CD14-positive monocyte (primary cell): ENCODE data around the gene STARD3. TPM values are rescaled to one million over a fixed set of nuclear protein-coding genes. Genes with fewer than 3 reads are reported as not detected.
A peak's percentile ranks its signal among the peaks of the same experiment; 100 is the strongest.

Source experiments
- DNase-seq, 3 donors: peaks; one replicate each; pipeline ENCODE4 v3.0.0-alpha.2; 2011 to 2022
- H2AFZ ChIP-seq: 2 replicates; pipeline ENCODE4 v1.6.0; 2012; ENCODE audit warnings: mild to moderate bottlenecking, low read depth, low read length, inconsistent platforms; ENCODE audit not compliant: insufficient read depth, poor library complexity, severe bottlenecking
- H3K27ac ChIP-seq, 2 donors: 1 replicate in 1 of 2; 2 replicates in 1 of 2; pipeline ENCODE4 v1.5.1; 2012 to 2013; ENCODE audit warnings: low read length in 2 of 2, control low read depth in 1 of 2, inconsistent platforms in 1 of 2, low read depth in 1 of 2, mild to moderate bottlenecking in 1 of 2
- H3K27me3 ChIP-seq, 2 donors: one replicate each; pipeline versions ENCODE4 v1.6.0 to v1.6.1; 2011 to 2013; ENCODE audit warnings: low read length in 2 of 2; ENCODE audit not compliant: control insufficient read depth in 2 of 2, insufficient read depth in 2 of 2
- H3K36me3 ChIP-seq, 2 donors: replicated peaks in 1 of 2; 1 replicate in 1 of 2; 2 replicates in 1 of 2; pipeline versions ENCODE4 v1.5.1 to v1.6.1; 2012 to 2013; ENCODE audit warnings: low read length in 2 of 2, control low read depth in 1 of 2, inconsistent platforms in 1 of 2, mild to moderate bottlenecking in 1 of 2; ENCODE audit not compliant: insufficient read depth in 2 of 2, control insufficient read depth in 1 of 2
- H3K4me1 ChIP-seq, 2 donors: 1 replicate in 1 of 2; 2 replicates in 1 of 2; pipeline versions ENCODE4 v1.5.1 to v1.6.1; 2012 to 2013; ENCODE audit warnings: low read length in 2 of 2, control low read depth in 1 of 2, inconsistent platforms in 1 of 2, mild to moderate bottlenecking in 1 of 2, moderate library complexity in 1 of 2; ENCODE audit not compliant: insufficient read depth in 2 of 2, control insufficient read depth in 1 of 2
- H3K4me2 ChIP-seq: replicated peaks from 2 replicates; pipeline ENCODE3; 2012; ENCODE audit warnings: low read length, moderate library complexity, mild to moderate bottlenecking; ENCODE audit not compliant: poor library complexity, severe bottlenecking; ENCODE audit errors: extremely low read depth
- H3K4me3 ChIP-seq, 3 experiments: fragments of 200-600 bp in 1 of 3; sonication (generic) in 1 of 3; replicated peaks in 1 of 3; 1 replicate in 2 of 3; 2 replicates in 1 of 3; pipeline ENCODE4 v1.5.1; 2011 to 2013; ENCODE audit warnings: low read length in 3 of 3, mild to moderate bottlenecking in 3 of 3, control low read depth in 2 of 3, low read depth in 2 of 3, inconsistent platforms in 1 of 3, moderate library complexity in 1 of 3
- H3K79me2 ChIP-seq: 2 replicates; pipeline ENCODE4 v1.6.0; 2012; ENCODE audit warnings: mild to moderate bottlenecking, control low read depth, inconsistent platforms, low read length, moderate library complexity; ENCODE audit not compliant: insufficient read depth
- H3K9ac ChIP-seq: 2 replicates; pipeline ENCODE4 v1.6.0; 2017; ENCODE audit warnings: low read length, mild to moderate bottlenecking; ENCODE audit not compliant: insufficient read depth, poor library complexity, severe bottlenecking
- H3K9me3 ChIP-seq, 2 donors: replicated peaks in 1 of 2; 1 replicate in 1 of 2; 2 replicates in 1 of 2; pipeline versions ENCODE4 v1.5.1 to v1.6.1; 2012 to 2013; ENCODE audit warnings: low read length in 2 of 2, control low read depth in 1 of 2; ENCODE audit not compliant: control insufficient read depth in 1 of 2, insufficient read depth in 1 of 2
- H4K20me1 ChIP-seq: 2 replicates; pipeline ENCODE4 v1.6.0; 2012; ENCODE audit warnings: mild to moderate bottlenecking, low read length, control low read depth, moderate library complexity; ENCODE audit not compliant: insufficient read depth
- H3K27ac Mint-ChIP-seq, 7 donors: one replicate each; pipeline ENCODE4 v1.8.0; 2020; ENCODE audit warnings: mild to moderate bottlenecking in 7 of 7, mixed read lengths in 7 of 7, moderate library complexity in 6 of 7, inconsistent platforms in 2 of 7
- H3K27me3 Mint-ChIP-seq, 3 donors: one replicate each; pipeline ENCODE4 v1.8.0; 2021 to 2022; ENCODE audit warnings: low read depth in 3 of 3, mild to moderate bottlenecking in 3 of 3, mixed read lengths in 3 of 3, moderate library complexity in 3 of 3, inconsistent platforms in 1 of 3
- H3K36me3 Mint-ChIP-seq, 2 donors: one replicate each; pipeline ENCODE4 v1.8.0; 2020; ENCODE audit warnings: mixed read lengths in 2 of 2, inconsistent platforms in 1 of 2, mild to moderate bottlenecking in 1 of 2
- H3K4me1 Mint-ChIP-seq: one replicate; pipeline ENCODE4 v1.8.0; 2020; ENCODE audit warnings: mild to moderate bottlenecking, mixed read lengths
- H3K4me3 Mint-ChIP-seq, 2 donors: one replicate each; pipeline ENCODE4 v1.8.0; 2020; ENCODE audit warnings: mild to moderate bottlenecking in 2 of 2, mixed read lengths in 2 of 2, moderate library complexity in 1 of 2
- H3K9me3 Mint-ChIP-seq, 7 donors: one replicate each; pipeline ENCODE4 v1.8.0; 2020 to 2022; ENCODE audit warnings: mixed read lengths in 7 of 7, mild to moderate bottlenecking in 6 of 7, moderate library complexity in 6 of 7, inconsistent platforms in 2 of 7
- WGBS: methylation state at CpG from one replicate; pipeline ENCODE4 v1.1.5; 2013; ENCODE audit warnings: missing lambda C conversion rate; ENCODE audit not compliant: insufficient coverage; 5-methylcytosine and 5-hydroxymethylcytosine counted together
- intact Hi-C, 2 donors: fragments of 100-400 bp; cut with micrococcal nuclease; formaldehyde crosslinking; loops; one replicate each; pipeline versions ENCODE4 v1.15.0 to v1.15.1; 2023
- polyA plus RNA-seq, 3 donors: library from polyadenylated mRNA; depleted of rRNA in 1 of 3; unstranded in 2 of 3; stranded (reverse) in 1 of 3; fragments of 300-500 nt in 2 of 3; fragments of >200 nt in 1 of 3; fragmentation: Illumina TruSeq in 2 of 3; gene quantifications; 1 replicate in 2 of 3; 2 replicates in 1 of 3; pipeline ENCODE4 v1.2.3, GENCODE V29; 2012 to 2021
- TF ChIP-seq, protein P1 (sequence below): fragments of 200-600 bp; IDR thresholded peaks from one replicate; pipeline ENCODE4 v1.8.0; 2022; ENCODE audit warnings: antibody characterized with exemption, mild to moderate bottlenecking

The STARD3 gene
- polyA plus RNA-seq, 3 donors: 35.1 to 114 (median 45.3) TPM

DNA sequence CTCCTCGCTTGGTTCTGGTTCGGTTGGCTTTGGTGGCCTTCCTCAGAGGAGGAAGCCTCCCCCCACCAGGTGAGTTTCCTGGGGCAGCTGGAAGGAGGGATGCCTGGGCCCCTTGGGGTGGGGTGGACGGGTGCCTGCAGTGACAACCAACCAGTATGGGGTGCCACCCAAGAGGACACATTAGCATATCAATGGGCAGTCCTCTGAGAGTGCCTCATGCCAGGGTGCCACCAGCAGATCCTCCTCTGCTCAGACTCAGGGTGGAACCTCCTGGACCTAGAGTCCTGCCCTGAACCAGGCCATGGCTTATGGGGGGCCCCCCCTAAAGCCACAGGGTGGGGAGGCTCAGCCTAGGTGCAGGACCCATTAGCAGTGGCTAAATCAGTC is 7.5 kb upstream of the STARD3 start:
- H3K27ac Mint-ChIP-seq: peak overlapping the region in 1 of 7 donors; percentile 75
- no peaks in the 10 kb centered on the region for H4K20me1 ChIP-seq
- peaks cover 0 to 11% (median 2%) of the 10 kb centered on the region in 7 donors for H3K9me3 Mint-ChIP-seq
- no peaks in the 10 kb centered on the region for H3K36me3 Mint-ChIP-seq
- intact Hi-C loops: no loop called here
- H3K27me3 Mint-ChIP-seq: peaks cover 46 to 58% (median 49%) of the 10 kb centered on the region in 3 donors
- H3K4me1 ChIP-seq: peaks cover 14 to 30% of the 10 kb centered on the region in 2 donors
- no peak overlapping the region for H2AFZ ChIP-seq
- peaks cover 16 to 45% of the 10 kb centered on the region in 2 donors for H3K27me3 ChIP-seq
- H3K27ac ChIP-seq: no peak overlapping the region
- no peak overlapping the region for H3K4me3 Mint-ChIP-seq
- H3K4me1 Mint-ChIP-seq: peaks cover 27% of the 10 kb centered on the region
- no peaks in the 10 kb centered on the region for H3K9me3 ChIP-seq
- no peak overlapping the region for H3K4me3 ChIP-seq
- TF ChIP-seq, protein P1, sequence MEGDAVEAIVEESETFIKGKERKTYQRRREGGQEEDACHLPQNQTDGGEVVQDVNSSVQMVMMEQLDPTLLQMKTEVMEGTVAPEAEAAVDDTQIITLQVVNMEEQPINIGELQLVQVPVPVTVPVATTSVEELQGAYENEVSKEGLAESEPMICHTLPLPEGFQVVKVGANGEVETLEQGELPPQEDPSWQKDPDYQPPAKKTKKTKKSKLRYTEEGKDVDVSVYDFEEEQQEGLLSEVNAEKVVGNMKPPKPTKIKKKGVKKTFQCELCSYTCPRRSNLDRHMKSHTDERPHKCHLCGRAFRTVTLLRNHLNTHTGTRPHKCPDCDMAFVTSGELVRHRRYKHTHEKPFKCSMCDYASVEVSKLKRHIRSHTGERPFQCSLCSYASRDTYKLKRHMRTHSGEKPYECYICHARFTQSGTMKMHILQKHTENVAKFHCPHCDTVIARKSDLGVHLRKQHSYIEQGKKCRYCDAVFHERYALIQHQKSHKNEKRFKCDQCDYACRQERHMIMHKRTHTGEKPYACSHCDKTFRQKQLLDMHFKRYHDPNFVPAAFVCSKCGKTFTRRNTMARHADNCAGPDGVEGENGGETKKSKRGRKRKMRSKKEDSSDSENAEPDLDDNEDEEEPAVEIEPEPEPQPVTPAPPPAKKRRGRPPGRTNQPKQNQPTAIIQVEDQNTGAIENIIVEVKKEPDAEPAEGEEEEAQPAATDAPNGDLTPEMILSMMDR: no peak
- WGBS: 80% methylated on average over 1 of the region's 3 CpGs
- H3K4me2 ChIP-seq: peak overlapping the region; percentile 21
- no peak overlapping the region for H3K9ac ChIP-seq
- H3K36me3 ChIP-seq: no peaks in the 10 kb centered on the region
- no peak for DNase-seq
- no peaks in the 10 kb centered on the region for H3K79me2 ChIP-seq

DNA sequence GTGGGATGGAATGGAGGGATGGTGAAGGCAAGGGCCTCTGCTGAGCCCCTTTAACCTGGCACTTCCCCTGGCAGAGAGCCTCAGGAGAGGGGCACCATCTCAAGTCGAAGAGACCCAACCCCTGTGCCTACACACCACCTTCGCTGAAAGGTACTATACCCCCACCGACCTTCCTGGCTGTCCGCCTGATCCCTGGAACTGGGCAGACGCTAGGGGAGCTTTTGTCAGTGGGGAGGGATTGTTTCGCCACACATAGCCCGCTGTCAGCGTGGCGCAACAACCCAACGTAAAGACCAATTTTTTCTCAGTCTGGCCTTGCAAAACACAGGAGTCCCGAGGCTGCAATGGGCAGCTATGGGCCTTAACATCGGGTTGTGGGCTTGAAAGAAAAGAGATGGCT is 7.0 kb upstream of the STARD3 start:
- H3K4me1 ChIP-seq: peaks cover 16 to 33% of the 10 kb centered on the region in 2 donors
- DNase-seq: peak; percentile 66 to 68 (median 67)
- Mint-ChIP-seq H3K27me3 (peaks cover 42 to 53% (median 47%) of the 10 kb centered on the region in 3 donors), H3K9me3 (peaks cover 0 to 11% (median 2%) of the 10 kb centered on the region in 7 donors), H3K4me3 (no peak overlapping the region), H3K4me1 (peaks cover 27% of the 10 kb centered on the region), H3K36me3 (no peaks in the 10 kb centered on the region), H3K27ac (peak overlapping the region in 3 of 7 donors; percentile 33 to 75 (median 68))
- intact Hi-C loops: no loop called here
- no peaks in the 10 kb centered on the region for H3K79me2 ChIP-seq
- TF ChIP-seq, protein P1: peak; percentile 22
- 5% methylated on average over 4 of the region's 12 CpGs for WGBS
- H3K9ac ChIP-seq: no peak overlapping the region
- peaks cover 16 to 41% of the 10 kb centered on the region in 2 donors for H3K27me3 ChIP-seq
- H3K4me2 ChIP-seq: peak overlapping the region; percentile 21
- H3K27ac ChIP-seq: no peak overlapping the region
- no peaks in the 10 kb centered on the region for H4K20me1 ChIP-seq
- no peak overlapping the region for H3K4me3 ChIP-seq
- H3K36me3 ChIP-seq: no peaks in the 10 kb centered on the region
- no peaks in the 10 kb centered on the region for H3K9me3 ChIP-seq
- no peak overlapping the region for H2AFZ ChIP-seq
